Epithelial cell of esophagus (primary cell): ENCODE results near the gene PFKL.

Experiments
- DNase-seq: peaks from one replicate; pipeline ENCODE4 v3.0.0; 2010; ENCODE audit warnings: low read depth
- H3K4me3 ChIP-seq: 2 replicates; pipeline ENCODE4 v1.5.1; 2011; ENCODE audit warnings: mild to moderate bottlenecking, low read length, control low read depth
- TF ChIP-seq, protein P1 (sequence below): IDR thresholded peaks from 2 replicates; pipeline ENCODE4 v1.5.1; 2011; ENCODE audit warnings: low read depth, mild to moderate bottlenecking, low read length, control low read depth, inconsistent platforms; ENCODE audit not compliant: insufficient read depth; ENCODE audit errors: missing control alignments

Gene PFKL

DNA sequence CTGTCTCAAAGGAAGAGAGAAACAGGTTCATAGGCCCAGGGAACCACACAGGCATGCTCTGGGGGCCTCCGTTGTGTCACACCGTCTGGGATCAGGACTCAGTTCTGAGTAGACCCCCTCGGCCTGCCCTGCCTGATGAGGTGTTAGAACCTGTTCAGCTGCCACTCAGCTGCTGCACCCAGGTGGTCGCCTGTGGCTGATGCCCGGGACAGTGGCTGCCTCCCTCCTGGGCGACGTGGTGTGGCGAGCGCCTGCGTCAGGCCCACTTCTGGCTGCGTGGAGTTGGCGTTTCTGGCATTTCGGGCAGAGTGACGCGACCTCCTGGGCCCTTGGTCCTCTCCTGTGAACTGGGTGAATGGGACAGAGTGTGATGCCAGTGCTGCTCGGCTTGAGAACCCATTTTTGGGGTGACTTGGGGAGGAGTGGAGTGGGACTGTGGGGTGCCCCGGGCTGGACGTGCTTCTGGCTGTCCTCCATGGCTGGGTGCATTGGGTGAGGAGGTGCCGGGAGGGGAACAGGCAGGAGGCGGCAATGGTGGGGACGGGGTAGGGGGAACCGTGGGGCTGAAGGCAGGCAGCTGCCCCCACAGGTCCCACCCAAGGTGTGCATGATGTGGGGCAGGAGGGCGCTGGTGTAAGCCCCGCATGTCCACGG lies 28.5 kb downstream of the PFKL start:
- TF ChIP-seq, protein P1, sequence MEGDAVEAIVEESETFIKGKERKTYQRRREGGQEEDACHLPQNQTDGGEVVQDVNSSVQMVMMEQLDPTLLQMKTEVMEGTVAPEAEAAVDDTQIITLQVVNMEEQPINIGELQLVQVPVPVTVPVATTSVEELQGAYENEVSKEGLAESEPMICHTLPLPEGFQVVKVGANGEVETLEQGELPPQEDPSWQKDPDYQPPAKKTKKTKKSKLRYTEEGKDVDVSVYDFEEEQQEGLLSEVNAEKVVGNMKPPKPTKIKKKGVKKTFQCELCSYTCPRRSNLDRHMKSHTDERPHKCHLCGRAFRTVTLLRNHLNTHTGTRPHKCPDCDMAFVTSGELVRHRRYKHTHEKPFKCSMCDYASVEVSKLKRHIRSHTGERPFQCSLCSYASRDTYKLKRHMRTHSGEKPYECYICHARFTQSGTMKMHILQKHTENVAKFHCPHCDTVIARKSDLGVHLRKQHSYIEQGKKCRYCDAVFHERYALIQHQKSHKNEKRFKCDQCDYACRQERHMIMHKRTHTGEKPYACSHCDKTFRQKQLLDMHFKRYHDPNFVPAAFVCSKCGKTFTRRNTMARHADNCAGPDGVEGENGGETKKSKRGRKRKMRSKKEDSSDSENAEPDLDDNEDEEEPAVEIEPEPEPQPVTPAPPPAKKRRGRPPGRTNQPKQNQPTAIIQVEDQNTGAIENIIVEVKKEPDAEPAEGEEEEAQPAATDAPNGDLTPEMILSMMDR = no peak

DNA sequence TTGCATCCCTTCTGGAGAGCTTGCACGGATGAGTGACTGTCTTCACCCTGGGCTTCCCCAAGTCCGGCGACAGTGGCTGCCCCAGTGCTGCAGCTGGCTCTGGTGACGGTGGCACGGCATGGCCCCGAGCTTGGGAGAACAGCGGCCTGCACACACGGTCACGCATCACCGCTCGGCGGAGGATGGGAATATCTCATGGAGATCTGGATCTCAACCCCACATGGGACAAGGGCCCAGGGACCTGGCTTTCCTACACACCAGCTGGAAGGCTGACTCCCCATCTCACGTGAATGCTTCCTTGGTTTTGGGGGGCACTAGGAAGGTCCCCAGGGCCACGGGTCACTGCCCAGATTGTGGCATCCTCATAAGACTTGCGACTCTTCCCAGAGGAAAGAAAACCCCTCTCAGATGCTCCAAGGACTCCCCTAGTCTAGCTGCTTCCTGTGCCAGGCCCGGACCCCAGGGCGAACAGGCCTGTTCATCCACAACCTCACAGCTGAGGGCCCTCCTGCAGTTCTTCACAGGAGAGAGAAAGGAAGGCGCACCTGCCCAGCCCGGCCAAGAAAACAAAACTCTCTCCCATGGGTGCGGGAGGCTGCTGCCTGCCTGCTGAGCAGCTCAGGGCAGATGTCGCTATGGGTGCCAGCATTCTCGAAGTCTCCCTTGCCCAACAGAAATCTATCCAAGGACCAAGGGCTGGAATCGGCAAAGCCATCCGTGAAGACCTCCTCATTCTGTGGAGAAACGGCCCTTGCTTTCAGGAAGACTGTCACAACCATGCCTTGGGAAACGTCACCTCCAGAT lies 29.4 kb downstream of the PFKL start:
- DNase-seq = no peak
- H3K4me3 ChIP-seq = no peak overlapping the region
- TF ChIP-seq, protein P1 = no peak

More for the DNA sequence above, 28.5 kb downstream of the PFKL start:
- no peak overlapping the region for H3K4me3 ChIP-seq
- no peak for DNase-seq

DNA sequence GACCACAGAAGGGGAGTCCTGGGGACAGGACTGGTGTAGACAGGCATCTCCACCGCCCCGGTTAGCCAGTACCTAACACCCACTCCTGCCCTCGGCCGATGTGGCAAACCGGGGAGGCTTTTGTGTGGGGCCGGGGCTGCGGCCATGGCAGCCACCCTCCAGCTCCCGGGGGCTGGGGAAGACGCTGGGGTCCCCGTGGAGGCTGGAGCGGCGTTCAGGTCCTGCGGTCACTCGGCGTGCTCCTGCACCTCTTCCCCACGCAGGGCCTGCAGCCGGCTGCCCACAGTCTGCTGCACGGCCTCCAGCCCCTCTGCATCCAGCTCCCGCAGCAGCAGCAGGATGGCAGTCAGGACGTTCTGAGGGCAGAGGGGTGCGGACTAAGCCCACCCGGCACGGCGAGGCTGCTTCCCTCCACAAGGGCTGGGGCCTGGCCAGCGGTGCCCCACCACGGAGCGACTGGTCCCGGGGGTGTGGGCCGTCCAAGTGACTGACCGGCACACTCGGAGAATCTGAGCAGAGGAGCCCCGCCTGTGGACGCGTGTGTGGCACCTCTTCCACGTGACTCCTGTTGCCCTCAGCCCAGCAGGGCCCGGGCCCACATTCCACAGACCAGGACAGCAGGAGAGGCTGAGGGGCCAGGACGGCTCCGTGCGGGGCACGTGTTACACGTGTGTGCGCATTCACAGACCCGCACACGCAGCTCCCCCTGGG lies 30.3 kb downstream of the PFKL start:
- H3K4me3 ChIP-seq = no peak overlapping the region
- TF ChIP-seq, protein P1 = no peak
- no peak for DNase-seq

DNA sequence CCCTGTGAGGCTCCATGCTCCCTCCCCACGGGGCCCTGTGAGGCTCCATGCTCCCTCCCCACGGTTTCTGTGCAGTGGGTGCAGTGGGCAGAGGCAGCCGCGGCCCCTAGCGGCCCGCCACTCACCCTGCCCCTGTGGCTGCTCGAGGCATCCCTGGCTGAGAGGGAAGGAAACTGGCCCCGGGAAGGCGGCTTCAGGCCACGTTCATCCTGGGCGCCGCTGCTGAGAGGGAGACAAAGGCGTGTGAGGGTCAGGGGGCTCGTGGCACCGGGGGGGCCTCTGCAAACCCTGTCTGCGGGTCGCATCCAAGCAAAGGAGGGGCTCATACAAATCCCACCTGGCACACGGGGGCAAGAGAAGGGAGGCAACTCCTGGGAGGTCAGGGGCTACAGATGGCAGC lies 30.8 kb downstream of the PFKL start:
- DNase-seq = no peak
- H3K4me3 ChIP-seq = no peak overlapping the region
- TF ChIP-seq, protein P1 = no peak

DNA sequence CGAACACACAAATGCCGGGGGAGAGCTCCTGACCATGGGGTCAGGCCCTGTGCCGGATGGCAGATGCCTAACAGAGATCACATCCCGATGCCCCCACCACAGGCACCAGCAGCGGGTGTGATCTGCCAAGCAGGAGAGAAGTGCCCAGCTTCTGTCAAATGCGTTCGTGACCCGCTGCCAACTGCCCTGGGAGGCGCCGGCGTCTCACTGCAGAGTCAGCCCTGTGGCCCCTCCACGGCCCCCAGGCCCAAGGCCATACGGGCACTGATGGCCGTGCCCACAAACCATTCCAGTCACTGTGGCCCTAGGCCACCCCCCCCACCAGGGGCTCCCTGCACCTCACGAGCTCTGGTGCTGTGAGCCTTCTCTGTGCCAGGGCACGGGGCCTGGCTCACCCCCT lies 31.4 kb downstream of the PFKL start:
- H3K4me3 ChIP-seq = no peak overlapping the region
- DNase-seq = no peak
- TF ChIP-seq, protein P1 = no peak

DNA sequence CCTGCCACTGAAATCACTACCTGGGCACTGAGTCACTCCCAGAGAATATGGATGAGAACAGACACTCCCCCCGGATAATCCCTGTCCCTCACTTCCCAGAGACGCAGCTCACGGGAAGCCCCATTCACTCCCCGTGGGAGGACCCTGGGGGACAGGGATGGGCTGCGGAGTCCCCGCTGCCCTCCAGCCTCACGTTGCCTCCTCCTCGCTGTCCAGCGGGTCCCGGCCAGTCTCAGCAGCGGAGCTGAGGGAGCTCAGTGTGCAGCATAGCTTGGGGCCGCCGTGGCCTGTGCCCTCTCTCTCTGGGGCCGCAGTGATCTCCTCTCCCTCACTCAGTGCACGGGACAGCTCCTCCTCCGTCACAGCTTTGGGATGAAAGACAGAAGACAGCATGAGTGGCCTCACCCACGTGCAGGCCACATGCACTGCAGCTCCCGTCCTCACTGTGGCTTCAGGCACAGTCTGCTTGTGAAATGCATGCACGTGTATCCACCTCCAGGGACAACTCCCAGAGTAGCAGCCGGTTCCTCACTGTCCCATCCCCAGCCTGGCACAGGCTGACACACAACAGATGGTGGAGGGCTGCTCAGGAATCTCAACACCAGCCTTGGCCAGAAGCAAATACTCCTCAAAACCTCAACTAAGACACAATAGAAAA lies 31.9 kb downstream of the PFKL start:
- TF ChIP-seq, protein P1 = no peak
- H3K4me3 ChIP-seq = no peak overlapping the region
- DNase-seq = peak; percentile 19
